AG10803 (cell line): ENCODE data around the gene CHI3L2.

Source experiments
- DNase-seq: peaks from one replicate; pipeline ENCODE4 v3.0.0; 2010; ENCODE audit warnings: low read depth
- H3K4me3 ChIP-seq: 2 replicates; pipeline ENCODE4 v1.5.1; 2011; ENCODE audit warnings: mild to moderate bottlenecking, low read length, control low read depth
- TF ChIP-seq, protein P1 (sequence below): conservative IDR thresholded peaks from 2 replicates; pipeline ENCODE4 v1.5.1; 2011; ENCODE audit warnings: mild to moderate bottlenecking, low read length, control low read depth, inconsistent platforms

The CHI3L2 gene

GRCh38 chr1:111198836-111199235 lies 28.7 kb upstream of the CHI3L2 start:
- TF ChIP-seq, protein P1, sequence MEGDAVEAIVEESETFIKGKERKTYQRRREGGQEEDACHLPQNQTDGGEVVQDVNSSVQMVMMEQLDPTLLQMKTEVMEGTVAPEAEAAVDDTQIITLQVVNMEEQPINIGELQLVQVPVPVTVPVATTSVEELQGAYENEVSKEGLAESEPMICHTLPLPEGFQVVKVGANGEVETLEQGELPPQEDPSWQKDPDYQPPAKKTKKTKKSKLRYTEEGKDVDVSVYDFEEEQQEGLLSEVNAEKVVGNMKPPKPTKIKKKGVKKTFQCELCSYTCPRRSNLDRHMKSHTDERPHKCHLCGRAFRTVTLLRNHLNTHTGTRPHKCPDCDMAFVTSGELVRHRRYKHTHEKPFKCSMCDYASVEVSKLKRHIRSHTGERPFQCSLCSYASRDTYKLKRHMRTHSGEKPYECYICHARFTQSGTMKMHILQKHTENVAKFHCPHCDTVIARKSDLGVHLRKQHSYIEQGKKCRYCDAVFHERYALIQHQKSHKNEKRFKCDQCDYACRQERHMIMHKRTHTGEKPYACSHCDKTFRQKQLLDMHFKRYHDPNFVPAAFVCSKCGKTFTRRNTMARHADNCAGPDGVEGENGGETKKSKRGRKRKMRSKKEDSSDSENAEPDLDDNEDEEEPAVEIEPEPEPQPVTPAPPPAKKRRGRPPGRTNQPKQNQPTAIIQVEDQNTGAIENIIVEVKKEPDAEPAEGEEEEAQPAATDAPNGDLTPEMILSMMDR = no peak
- DNase-seq = no peak
- H3K4me3 ChIP-seq = no peak overlapping the region

GRCh38 chr1:111199329-111199728 lies 28.2 kb upstream of the CHI3L2 start:
- no peak overlapping the region for H3K4me3 ChIP-seq
- TF ChIP-seq, protein P1 = no peak
- DNase-seq = no peak

- no peak within 1 kb of the TSS for H3K4me3 ChIP-seq
- DNase-seq = no peak
- TF ChIP-seq, protein P1 = no peak
Measured at GRCh38 chr1:111199881-111200801, 27.4 kb upstream of the CHI3L2 start, which contains the start of gene DENND2D. DENND2D (minus strand) TSS chr1:111200646; CDS start chr1:111200459, 187 bp downstream.

DNA sequence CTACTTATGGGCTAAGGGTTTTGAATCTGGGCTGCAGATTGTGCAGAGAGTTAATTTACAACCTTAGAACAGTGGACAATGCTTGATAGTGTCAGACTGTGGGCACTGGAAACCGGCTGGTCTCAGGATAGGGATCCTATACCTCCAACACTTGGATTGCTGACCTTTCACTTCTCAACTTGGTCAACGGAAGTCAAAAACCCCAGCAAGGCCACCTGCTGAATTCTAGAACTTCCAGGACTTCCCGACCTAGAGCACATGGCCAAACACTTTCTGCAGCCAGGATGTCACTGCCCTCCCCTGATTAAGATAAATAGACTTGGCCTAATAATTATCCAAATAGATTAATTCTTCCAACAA lies 26.7 kb upstream of the CHI3L2 start:
- H3K4me3 ChIP-seq = no peak overlapping the region
- TF ChIP-seq, protein P1 = no peak

GRCh38 chr1:111201275-111202090 lies 26.0 kb upstream of the CHI3L2 start:
- no peak for DNase-seq
- no peak overlapping the region for H3K4me3 ChIP-seq
- TF ChIP-seq, protein P1 = no peak

More for the DNA sequence above, 26.7 kb upstream of the CHI3L2 start:
- DNase-seq = no peak

- TF ChIP-seq, protein P1 = no peak
- no peak for DNase-seq
- no peak overlapping the region for H3K4me3 ChIP-seq
Measured at GRCh38 chr1:111202366-111202706, 25.2 kb upstream of the CHI3L2 start.
